NCI-H226 (cell line): ENCODE data around the gene CREM.
A peak's percentile ranks its signal among the peaks of the same experiment; 100 is the strongest.
"Not testable (repeated sequence)": the region's sequence is repeated elsewhere in the genome, so short reads cannot be mapped to it uniquely, and the experiment has no call there.

ENCODE experiments used
- DNase-seq: peaks from one replicate; pipeline ENCODE4 v3.0.0-alpha.2; 2015

The CREM gene

DNA sequence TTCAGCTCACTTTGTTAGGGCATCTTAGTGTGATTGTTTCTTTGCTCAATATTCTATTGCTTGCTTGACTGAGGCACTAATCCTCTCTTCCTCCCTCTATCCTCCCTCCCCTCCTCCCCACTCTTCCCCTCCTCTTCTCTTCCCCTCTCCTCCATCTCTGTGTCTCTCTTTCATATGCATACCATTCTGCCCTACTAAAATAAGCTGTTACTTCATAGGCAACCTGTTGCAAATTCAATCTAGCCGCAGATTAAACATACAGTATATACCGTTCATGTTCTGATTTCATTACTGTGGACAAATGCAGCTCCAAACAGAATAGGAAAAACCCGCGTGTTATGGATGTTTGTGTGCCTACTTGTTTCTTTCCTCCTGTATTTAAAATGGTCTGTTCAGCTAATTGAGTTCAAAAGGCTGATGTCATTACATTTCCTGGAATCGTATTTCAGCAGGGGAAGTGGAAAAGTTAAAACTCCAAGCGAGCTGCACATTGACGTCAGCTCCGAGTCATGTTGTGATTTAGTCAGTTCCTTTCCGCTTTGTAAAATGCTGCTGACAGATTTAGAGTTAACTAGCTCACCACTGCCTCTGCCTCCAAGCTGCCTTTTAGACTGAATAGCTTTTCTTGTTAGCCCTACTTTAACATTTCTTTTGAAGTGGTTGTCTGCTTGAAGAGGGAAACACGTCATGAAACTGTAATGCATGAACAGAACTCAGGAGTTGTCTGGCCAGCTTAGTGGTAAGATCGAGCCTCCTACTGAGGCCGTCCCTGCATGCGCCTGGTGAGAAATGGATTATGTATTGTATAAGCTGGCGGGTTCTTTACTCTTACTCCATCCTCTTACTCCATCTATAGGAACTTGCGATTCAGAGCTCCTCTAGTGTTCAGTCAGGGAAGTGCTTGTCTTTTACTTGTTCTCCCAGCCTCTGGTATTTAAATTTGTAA lies 69.0 kb downstream of the CREM start:
- peak; percentile 71 for DNase-seq

- no peak for DNase-seq
These were observed 73.8 kb downstream of the CREM start for GRCh38 chr10:35200487-35200886.

DNA sequence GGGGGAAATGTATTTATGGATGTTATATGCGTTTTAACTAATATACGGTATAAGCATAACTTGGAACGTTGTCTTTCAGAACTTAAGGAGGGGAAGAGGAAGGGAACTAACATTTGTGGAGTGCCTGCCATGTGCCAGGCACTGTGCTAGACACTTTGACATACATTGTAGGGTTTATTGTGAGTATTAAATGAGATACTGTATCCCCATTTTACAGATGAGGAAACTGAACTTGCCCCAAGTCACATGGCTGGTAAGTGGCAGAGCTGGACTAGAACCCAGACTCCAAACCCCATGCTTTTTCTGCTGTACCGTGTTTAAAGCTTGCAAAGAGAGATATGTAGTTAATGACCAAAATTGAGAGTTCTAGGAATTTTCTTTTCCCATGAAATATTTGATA lies 74.6 kb downstream of the CREM start:
- DNase-seq = no peak

DNA sequence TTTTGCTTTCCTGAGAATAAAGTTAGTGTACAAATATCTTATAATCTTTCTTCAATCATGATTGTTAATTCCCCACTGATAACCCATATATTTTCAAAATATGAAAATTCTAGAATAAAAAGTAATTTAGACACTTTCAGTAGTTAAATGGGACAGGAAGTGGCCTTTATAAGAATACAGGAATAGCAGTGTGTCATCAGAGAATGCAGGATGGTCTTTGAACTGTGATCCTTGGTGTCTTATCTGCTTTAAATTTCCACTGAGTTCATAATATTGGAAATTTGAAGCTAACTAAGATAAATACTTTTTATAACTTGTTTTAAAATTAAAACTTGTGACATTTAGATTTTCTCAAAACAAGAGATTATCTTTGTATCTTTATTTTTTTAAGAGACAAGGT lies 75.4 kb downstream of the CREM start:
- no peak for DNase-seq

DNA sequence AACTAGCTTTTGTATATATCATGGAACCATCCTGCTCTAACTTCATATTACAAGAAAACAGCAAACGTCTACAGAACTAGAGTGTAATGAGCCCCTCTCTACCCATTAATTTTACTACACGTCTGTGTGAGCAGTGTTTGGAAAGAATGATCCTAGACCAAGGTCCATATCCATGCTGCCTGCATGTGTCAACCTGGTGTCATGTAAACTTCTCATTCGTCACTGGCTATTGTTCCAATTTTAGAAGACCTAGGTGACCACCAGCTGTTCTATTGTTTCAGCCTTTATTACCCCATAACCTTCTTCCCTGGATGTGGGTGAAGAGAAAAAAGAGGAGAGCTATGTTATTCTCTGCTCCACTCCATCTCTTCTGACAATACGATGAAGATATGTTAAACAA lies 77.1 kb downstream of the CREM start:
- DNase-seq = no peak

DNA sequence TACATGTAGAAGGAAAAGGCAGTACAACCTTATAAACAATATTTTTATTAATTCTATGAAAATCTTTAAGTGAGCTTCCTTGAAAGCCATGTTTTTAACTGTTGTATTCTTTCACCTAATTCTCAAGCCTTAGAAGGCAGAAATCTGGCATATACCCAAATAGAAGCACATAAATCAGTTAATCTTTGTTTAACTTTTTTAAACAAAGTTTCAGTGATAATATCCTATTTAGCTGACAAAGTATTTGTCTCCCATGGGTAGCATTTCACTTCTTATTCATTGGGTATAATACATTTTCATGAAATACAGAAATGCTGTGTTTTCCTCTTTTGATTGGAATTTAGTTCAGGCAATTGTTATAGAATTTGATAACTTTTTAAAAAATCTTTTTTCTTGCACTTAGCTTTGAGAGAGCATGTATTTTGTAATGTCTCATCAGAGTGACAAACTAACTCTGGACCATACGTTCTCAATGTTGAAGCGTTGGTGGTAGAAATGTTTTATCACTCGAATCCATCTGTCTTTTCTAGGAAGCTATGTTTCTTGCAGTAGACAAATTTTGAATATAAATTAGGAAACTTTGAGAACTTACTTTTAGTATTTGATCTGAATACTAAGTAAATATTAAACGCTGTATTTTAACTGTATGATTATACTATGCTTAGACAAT lies 78.1 kb downstream of the CREM start:
- DNase-seq = no peak

DNA sequence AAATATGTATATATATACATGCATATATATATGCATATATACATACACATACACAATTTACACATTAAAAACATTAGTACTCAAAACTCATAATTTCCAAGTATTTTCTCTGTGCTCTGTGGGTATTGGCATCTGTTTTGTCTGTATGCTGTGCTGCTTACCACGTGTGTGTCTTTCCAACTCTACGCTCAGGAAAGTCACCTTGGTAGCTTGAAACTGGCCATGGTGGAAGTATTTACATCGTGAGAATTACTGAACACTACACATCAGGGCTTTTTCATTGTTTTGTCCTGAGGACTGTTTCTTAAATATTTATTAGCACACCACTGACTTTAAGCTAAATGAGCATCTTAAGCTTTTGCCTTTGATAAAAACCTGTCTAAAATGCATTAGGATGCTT lies 79.6 kb downstream of the CREM start:
- DNase-seq = no peak

DNA sequence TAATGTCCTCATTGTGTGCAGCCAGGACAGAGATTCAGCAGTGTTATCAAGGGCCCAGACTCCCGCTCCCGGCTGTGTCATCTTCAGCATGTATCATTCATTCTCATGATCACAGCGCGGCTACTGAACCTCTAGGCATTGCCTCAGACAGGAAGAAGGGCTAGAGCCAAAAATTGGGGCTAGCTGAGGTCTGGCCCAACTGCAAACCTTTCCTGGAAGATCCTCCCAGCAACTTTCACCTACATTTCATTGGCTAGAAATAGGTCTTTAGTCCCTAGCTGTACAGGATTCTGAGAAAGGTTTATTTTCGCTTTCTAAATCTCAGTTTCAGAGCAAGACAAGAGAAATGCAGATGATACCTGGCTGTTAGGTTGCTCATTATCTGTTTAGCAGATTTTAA lies 81.9 kb downstream of the CREM start:
- DNase-seq = no peak

- DNase-seq = no peak
These were observed 82.4 kb downstream of the CREM start for GRCh38 chr10:35208949-35209613.

DNA sequence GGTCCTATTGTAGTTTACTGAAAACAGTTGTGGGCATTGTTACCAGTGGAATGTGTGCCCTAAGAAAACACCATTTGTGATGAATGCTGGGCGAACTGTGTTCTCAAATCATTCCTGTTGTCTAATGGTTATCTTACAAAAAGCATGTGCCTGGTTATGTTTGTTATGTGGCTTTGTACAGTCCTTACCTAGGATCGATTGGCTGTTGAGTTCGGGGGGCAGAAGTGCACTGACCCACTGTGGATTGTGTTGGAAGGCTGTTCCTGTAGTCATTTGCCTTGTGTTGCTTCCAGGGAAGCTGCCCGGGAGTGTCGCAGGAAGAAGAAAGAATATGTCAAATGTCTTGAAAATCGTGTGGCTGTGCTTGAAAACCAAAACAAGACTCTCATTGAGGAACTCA lies 84.3 kb downstream of the CREM start:
- DNase-seq = no peak

DNA sequence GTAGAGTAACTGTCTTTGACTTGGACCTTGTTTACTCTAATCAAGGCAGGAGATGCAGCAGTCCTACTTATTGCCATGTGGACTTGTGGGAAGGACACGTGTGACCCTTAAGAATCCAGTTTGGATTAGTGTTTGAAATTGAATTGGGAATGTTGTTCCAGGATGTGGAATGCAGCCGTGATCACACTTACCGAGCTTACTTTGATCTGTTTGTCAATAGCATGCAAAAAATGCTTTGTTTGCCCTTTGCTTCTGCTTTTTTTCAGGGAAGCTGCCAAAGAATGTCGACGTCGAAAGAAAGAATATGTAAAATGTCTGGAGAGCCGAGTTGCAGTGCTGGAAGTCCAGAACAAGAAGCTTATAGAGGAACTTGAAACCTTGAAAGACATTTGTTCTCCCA lies 84.7 kb downstream of the CREM start:
- DNase-seq = no peak

GRCh38 chr10:35212856-35213255 lies 86.2 kb downstream of the CREM start:
- DNase-seq = no peak

DNA sequence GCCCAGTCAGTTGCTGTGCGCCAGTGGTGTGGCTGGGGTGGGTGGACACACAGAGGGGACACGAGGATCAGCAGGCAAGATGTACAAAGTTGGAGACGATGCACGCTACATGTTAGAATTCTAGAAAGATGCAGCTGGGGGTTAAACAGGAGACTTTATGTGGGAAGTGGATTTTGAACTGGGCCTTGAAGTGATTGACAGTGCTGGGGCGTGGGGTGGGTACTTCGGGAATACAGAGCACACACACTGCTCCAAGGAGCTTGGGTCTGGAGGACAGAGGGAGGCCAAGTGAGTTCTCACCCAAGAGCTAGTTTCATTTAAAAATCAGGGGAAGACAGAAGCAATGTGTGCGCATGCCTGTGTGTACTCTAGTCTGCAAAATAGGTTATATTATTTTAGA lies 87.1 kb downstream of the CREM start:
- no peak for DNase-seq

- DNase-seq = no peak
These were observed 88.0 kb downstream of the CREM start for GRCh38 chr10:35214607-35215020.

DNA sequence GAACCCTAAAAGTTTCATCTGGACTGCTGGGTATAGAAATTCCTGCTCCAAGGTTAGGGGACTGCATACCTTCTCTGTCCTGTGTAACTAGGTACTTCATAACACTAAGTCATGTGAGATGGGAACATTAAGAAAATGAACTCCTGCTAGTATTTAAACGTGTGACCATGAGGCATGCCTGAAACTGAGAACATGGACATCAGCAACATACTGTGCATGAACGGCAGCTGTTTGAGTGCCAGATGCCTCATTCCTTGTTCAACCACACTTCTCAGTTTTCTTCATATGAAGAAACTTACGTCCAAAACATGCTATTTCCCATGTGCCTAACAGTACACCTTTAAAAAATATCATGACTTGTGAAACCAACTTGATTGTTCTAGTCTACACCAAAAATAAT lies 88.5 kb downstream of the CREM start:
- DNase-seq = no peak

DNA sequence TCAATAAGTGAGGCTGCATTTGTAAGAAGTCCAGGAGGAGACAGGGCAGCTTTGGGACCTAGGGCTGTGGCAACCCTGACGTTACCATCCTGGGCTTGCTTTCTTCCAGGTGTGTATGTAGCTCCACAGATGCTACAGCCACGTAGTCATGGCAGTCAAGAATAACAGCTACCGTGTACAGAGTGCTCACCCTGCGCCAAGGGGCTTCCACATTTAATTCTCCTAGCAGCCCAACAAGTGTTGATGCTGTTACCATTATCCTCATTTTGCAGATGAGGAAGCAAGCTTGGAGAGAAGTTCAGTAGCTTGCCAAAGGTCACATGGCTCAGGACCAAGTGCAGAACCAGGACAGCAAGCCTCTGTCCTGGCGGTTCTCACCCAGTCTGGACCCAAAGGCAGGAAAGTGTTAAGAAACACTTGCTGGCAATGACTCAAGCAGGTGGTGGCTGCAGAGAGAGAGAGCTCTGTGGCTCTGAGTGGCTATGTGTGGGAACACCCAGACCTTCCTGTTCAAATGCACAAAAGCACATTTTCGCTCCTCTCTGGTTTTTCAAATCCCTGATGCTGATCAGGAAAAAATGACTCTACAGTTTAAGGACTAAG lies 89.8 kb downstream of the CREM start:
- DNase-seq = no peak

GRCh38 chr10:35216956-35217355 lies 90.3 kb downstream of the CREM start:
- DNase-seq = not testable (repeated sequence)

GRCh38 chr10:35217455-35217854 lies 90.8 kb downstream of the CREM start:
- DNase-seq = no peak

DNA sequence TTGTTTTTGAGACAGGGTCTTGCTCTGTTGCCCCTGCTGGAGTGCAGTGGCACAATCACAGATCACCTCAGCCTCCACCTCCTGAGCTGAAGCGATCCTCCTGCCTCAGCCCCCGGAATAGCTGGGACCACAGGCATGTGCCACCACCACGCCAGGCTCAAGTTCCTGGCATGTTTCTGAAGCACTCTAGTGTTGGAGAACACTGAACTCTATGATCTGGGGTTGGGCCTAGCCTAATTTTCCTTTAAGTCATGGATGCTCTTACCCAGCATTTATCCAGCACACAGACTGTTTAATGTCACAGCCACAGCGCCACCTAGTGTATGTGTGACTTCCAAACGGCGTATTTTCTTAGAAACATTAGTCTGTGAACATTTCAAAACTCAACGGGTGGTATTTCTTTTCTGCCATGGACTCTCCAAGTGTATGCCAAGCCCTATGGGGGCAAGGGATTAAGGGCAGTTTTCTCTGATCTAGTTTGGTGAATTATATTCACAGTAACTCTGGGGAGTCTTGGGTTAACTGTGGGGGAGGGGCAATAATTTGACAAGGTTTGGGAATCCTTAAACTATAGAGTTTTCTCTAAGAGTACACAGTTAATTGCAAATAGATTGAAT lies 91.8 kb downstream of the CREM start:
- peak; percentile 30 for DNase-seq

- DNase-seq = no peak
These were observed 92.6 kb downstream of the CREM start for GRCh38 chr10:35219292-35219691.

DNA sequence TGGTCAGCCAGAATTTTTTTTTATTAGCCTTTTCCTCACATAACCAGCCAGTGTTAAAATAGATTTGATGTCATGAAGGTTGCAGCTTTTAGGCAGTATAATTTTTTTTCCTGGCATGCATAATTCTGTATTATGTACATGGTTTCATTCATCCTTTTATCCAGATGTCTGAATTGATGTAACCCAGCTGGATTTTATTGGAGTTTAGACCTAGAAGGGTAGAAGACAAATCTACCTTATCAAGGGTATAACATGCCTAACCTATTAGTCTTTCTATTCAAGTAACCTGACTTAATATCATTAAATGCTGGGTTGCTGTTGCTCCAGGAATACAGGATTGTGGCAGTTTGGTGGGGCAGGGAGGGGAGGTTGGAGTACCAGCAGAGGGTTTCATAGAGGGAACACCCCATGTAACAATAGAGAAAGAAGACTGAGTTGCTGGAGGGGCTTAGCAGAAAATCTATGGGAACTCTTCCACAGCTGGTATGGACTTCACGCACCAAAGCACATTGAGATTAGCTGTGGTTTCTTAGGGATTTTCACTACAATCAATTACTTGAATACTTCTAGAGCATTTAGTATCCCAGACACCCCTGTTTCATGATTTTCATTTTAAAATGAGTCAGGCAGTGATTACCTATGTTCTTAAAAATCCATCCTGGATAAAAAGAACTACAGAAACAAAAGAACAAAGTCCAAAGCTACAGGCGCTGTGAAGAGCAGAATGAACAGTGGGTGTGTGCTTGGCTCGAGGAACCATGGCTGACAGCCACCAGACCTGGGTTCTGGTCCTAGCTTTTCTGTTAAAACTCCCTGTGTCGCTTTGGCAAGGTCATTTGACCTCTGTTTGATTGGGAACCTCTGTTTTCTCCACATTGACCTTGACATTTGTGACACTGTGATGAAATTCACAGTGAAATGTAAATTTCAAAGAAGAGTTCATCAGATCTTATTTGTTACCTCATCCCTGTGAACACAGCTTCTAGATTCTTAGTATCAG lies 93.5 kb downstream of the CREM start:
- DNase-seq = no peak

DNA sequence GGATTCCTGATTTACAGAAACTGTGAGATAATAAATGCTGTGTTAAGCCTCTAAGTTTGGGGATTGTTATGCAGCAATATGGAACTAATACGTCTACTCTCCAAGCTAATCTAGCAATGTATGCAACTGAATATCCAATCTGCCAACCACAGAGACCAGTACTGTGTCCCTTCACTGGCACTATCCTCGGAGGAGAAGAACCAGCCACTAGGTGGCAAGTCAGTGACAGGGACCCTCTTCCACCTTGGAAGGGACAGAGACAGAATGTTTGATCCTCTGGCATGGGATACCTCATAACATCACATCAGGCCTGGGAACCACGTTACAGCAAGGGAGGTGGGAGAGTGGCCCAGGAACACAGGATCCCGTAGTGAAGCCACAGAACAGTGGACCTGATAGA lies 96.4 kb downstream of the CREM start:
- DNase-seq = no peak
